GM23248 (cell line): ENCODE results near the gene MUS81. TPM values are rescaled to one million over a fixed set of nuclear protein-coding genes. Genes with fewer than 3 reads are reported as not detected.
A peak's percentile ranks its signal among the peaks of the same experiment; 100 is the strongest.
"Not testable (repeated sequence)": the region's sequence is repeated elsewhere in the genome, so short reads cannot be mapped to it uniquely, and the experiment has no call there.

Experiments used
- DNase-seq: peaks from one replicate; pipeline ENCODE4 v3.0.0-alpha.2; 2015
- H2AFZ ChIP-seq: fragments of 200-600 bp; sonication (generic); 2 replicates; pipeline ENCODE4 v1.6.1; 2016; ENCODE audit warnings: antibody characterized with exemption
- H3F3A ChIP-seq: fragments of 200-600 bp; sonication (generic); 2 replicates; pipeline ENCODE4 v1.6.1; 2016; ENCODE audit warnings: mild to moderate bottlenecking, antibody characterized with exemption, mixed run types; ENCODE audit not compliant: insufficient read depth
- H3K27ac ChIP-seq: fragments of 200-600 bp; sonication (generic); 2 replicates; pipeline ENCODE4 v1.5.1; 2016; ENCODE audit warnings: mild to moderate bottlenecking
- H3K27me3 ChIP-seq: fragments of 200-600 bp; sonication (generic); replicated peaks from 2 replicates; pipeline ENCODE4 v1.6.1; 2016; ENCODE audit warnings: mild to moderate bottlenecking; ENCODE audit not compliant: insufficient read depth
- H3K36me3 ChIP-seq: fragments of 200-600 bp; sonication (generic); 2 replicates; pipeline ENCODE4 v1.6.1; 2016; ENCODE audit warnings: low read depth, mild to moderate bottlenecking
- H3K4me1 ChIP-seq: fragments of 200-600 bp; sonication (generic); 2 replicates; pipeline ENCODE4 v1.6.1; 2016; ENCODE audit warnings: mild to moderate bottlenecking; ENCODE audit not compliant: insufficient read depth
- H3K4me2 ChIP-seq: fragments of 200-600 bp; sonication (generic); one replicate; pipeline ENCODE4 v1.6.1; 2016; ENCODE audit warnings: mild to moderate bottlenecking; ENCODE audit not compliant: unreplicated experiment
- H3K4me3 ChIP-seq: fragments of 200-600 bp; sonication (generic); 2 replicates; pipeline ENCODE4 v1.5.1; 2016; ENCODE audit warnings: mild to moderate bottlenecking
- H3K79me2 ChIP-seq: fragments of 200-600 bp; sonication (generic); 2 replicates; pipeline ENCODE4 v1.6.1; 2016; ENCODE audit warnings: mild to moderate bottlenecking; ENCODE audit not compliant: insufficient read depth
- H3K9ac ChIP-seq: fragments of 200-600 bp; sonication (generic); 2 replicates; pipeline ENCODE4 v1.6.1; 2016; ENCODE audit warnings: mild to moderate bottlenecking
- H3K9me2 ChIP-seq: fragments of 200-600 bp; sonication (generic); 2 replicates; pipeline ENCODE4 v1.6.1; 2016; ENCODE audit warnings: mixed run types, mild to moderate bottlenecking, moderate library complexity; ENCODE audit not compliant: insufficient read depth
- H3K9me3 ChIP-seq: fragments of 200-600 bp; sonication (generic); one replicate; pipeline ENCODE4 v1.6.1; 2017; ENCODE audit warnings: low read depth
- H4K20me1 ChIP-seq: fragments of 200-600 bp; sonication (generic); 2 replicates; pipeline ENCODE4 v1.6.0; 2016; ENCODE audit not compliant: insufficient read depth
- EZH2 ChIP-seq: fragments of 200-600 bp; sonication (generic); IDR thresholded peaks from 2 replicates; pipeline ENCODE4 v1.6.1; 2018; ENCODE audit warnings: antibody characterized with exemption, mild to moderate bottlenecking; ENCODE audit not compliant: insufficient read depth, poor library complexity, severe bottlenecking
- EZH2phosphoT487 ChIP-seq: fragments of 200-600 bp; sonication (generic); IDR thresholded peaks from 2 replicates; pipeline ENCODE4 v1.6.1; 2018; ENCODE audit warnings: antibody characterized with exemption, moderate library complexity, mild to moderate bottlenecking, low read depth; ENCODE audit not compliant: insufficient read depth
- WGBS, 2 experiments: methylation state at CpG; one replicate each; pipeline ENCODE4 v1.1.6; 2015 to 2017; ENCODE audit warnings: low lambda C conversion rate in 2 of 2, low coverage in 1 of 2; ENCODE audit errors: missing lambda C conversion rate in 2 of 2; 5-methylcytosine and 5-hydroxymethylcytosine counted together
- in situ Hi-C: fragments of 300-500 bp; cut with MboI; formaldehyde crosslinking; loops from 2 replicates; pipeline ENCODE4 v1.15.0; 2020
- polyA plus RNA-seq: library from polyadenylated mRNA; unstranded; fragments of >200 nt; fragmentation: Nextera tagmentation; extraction: Ambion mirVana; gene quantifications from 2 replicates; pipeline ENCODE4 v1.2.1, GENCODE V29; 2016
- total RNA-seq: library from RNA; depleted of rRNA; stranded (reverse); fragments of >200 nt; shearing (Covaris generic); gene quantifications from 2 replicates; pipeline ENCODE4 v1.2.3, GENCODE V29; 2014

Gene MUS81
- total and polyA plus RNA-seq, 2 experiments from 2014 or later: 42.0 to 56.0 TPM

- H3K4me2 ChIP-seq: peak within 1 kb of the TSS; percentile 85
- in situ Hi-C loops: loop anchor here (10.0 kb wide), 1 partner anchor 97 kb away; no protein-coding TSS in a partner anchor
- H3K9me3 ChIP-seq: no peaks in the 10 kb centered on the region
- H4K20me1 ChIP-seq: no peaks in the 10 kb centered on the region; the same call in 1 of the 2 replicates
- peaks cover 27% of the 10 kb centered on the region; the same call in 1 of the 2 replicates for H3K36me3 ChIP-seq
- H3K9ac ChIP-seq: peak within 1 kb of the TSS; percentile 99
- peak within 1 kb of the TSS; percentile 95 for H3K4me3 ChIP-seq
- H3K9me2 ChIP-seq: no peaks in the 10 kb centered on the region
- 0 to 1% methylated on average over 44 to 48 of the region's 57 CpGs for WGBS, 2 experiments
- peak; percentile 98 for DNase-seq
- H3K27me3 ChIP-seq: no peaks in the 10 kb centered on the region
- TF ChIP-seq EZH2phosphoT487 (no peak), EZH2 (no peak)
- H3K27ac ChIP-seq: peak within 1 kb of the TSS; percentile 99
- H3K79me2 ChIP-seq: peaks cover 66% of the 10 kb centered on the region
- peak within 1 kb of the TSS; percentile 76 for H2AFZ ChIP-seq
- H3F3A ChIP-seq: peaks cover 53% of the 10 kb centered on the region
- H3K4me1 ChIP-seq: peaks cover 37% of the 10 kb centered on the region
These were observed 28.1 kb downstream of the MUS81 start, which contains the start of gene FIBP for GRCh38 chr11:65888163-65888814. Gene FIBP, minus strand, starts transcription at chr11:65888471. Its CDS starts 53 bp downstream, at chr11:65888418.

DNA sequence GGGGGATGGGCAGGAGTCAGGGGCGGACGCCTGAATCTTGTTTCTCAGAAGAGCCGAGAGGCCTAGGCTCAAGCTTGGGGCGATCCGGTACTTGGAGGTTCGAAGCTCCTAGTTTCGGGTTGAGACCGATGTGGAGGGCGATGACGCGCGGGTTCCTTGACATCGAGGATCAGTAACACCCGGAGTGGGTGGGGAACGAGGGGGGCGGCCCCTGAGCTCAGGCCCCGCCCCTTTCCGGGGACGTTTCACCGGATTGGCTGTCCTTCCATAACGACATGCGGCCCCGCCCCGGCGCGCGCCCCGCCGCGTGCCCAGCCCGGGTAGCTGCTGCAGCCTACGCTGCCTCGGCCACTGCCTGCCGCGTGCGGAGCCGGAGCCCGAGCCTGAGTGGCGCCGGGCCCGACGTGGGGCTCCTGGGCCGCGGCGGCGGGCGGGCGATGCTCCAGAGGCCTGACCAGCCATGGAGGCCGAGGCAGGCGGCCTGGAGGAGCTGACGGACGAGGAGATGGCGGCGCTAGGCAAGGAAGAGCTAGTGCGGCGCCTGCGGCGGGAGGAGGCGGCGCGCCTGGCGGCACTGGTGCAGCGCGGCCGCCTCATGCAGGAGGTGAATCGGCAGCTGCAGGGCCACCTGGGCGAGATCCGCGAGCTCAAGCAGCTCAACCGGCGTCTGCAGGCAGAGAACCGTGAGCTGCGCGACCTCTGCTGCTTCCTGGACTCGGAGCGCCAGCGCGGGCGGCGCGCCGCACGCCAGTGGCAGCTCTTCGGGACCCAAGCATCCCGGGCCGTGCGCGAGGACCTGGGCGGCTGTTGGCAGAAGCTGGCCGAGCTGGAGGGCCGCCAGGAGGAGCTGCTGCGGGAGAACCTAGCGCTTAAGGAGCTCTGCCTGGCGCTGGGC lies 30.3 kb downstream of the MUS81 start, which contains the start of gene CCDC85B:
Gene CCDC85B (plus strand): TSS at position 350 of the 895 bp plus-strand sequence. CDS start 111 bp downstream, at position 461.
- H3K4me3 ChIP-seq: peak within 1 kb of the TSS; percentile 95
- no peaks in the 10 kb centered on the region for H3K9me3 ChIP-seq
- peak within 1 kb of the TSS; percentile 99 for H3K9ac ChIP-seq
- 1 to 2% methylated on average over 78 to 87 of the region's 94 CpGs for WGBS, 2 experiments
- no peak within 1 kb of the TSS for H2AFZ ChIP-seq
- H3K27me3 ChIP-seq: no peaks in the 10 kb centered on the region
- H3K36me3 ChIP-seq: peaks cover 18% of the 10 kb centered on the region; the same call in 1 of the 2 replicates
- no peaks in the 10 kb centered on the region for H3K9me2 ChIP-seq
- no peak for TF ChIP-seq EZH2phosphoT487
- TF ChIP-seq EZH2: no peak
- H3K27ac ChIP-seq: peak within 1 kb of the TSS; percentile 99
- H3K79me2 ChIP-seq: peaks cover 68% of the 10 kb centered on the region
- H3F3A ChIP-seq: peaks cover 74% of the 10 kb centered on the region
- H3K4me1 ChIP-seq: peaks cover 54% of the 10 kb centered on the region
- H4K20me1 ChIP-seq: no peaks in the 10 kb centered on the region; the same call in 1 of the 2 replicates
- H3K4me2 ChIP-seq: peak within 1 kb of the TSS; percentile 93
- peak; percentile 98 for DNase-seq
- in situ Hi-C loops: no loop called here

DNA sequence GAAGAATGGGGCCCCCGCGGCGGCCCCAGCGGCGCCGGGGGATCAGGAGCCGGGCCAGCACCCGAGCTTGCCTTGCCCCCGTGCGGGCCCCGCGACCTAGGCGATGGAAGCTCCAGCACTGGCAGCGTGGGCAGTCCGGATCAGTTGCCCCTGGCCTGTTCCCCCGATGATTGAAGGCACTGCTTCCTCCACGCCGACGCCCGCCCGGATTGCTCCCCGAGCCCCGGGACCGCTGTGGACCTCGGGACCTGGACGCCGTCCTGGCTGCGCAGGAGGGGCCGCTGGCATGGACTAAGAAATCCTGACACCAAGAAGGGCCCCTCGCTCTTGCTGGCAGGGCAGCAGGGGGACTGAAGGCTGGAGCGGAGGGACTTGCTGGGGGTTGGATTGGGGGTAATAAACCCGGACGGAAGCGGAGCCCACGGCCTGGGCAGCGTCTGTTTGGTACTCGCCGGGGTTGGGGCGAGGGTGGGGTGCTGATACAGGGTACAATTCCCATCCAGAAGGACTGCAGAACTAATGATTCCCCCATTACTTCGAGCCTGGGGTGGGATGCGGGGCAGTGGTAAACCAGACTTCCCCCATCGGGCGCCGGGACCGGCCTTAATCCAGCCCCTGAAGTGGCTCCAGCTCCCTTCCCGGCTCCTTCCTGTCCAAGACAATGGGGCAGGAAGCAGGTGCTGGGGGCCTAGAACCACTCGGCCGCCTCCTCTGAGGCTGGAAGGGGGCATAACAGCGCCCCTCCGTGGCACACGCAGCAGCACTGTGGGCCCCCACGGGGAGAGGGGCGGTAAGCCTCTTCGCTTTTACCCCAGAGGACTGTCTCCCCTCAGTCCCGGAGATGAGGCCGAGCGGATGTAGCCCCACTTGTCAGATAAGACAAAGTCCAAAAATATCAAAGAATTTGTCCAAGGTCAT lies 31.2 kb downstream of the MUS81 start:
- Histone ChIP-seq H3F3A (peaks cover 75% of the 10 kb centered on the region), H3K27ac (peak overlapping the region; percentile 99), H3K9me2 (no peaks in the 10 kb centered on the region), H3K9ac (peak overlapping the region; percentile 99), H4K20me1 (peaks cover 2% of the 10 kb centered on the region), H3K4me3 (peak overlapping the region; percentile 95), H3K79me2 (peaks cover 68% of the 10 kb centered on the region), H3K4me1 (peaks cover 59% of the 10 kb centered on the region), H2AFZ (no peak overlapping the region), H3K27me3 (no peaks in the 10 kb centered on the region), H3K36me3 (peaks cover 27% of the 10 kb centered on the region; the same call in 1 of the 2 replicates), H3K4me2 (peak overlapping the region; percentile 93), H3K9me3 (no peaks in the 10 kb centered on the region)
- no peak for TF ChIP-seq EZH2
- no peak for TF ChIP-seq EZH2phosphoT487
- in situ Hi-C loops: no loop called here
- WGBS, 2 experiments: 5% methylated on average over 52 to 54 of the region's 57 CpGs
- DNase-seq: peak; percentile 64

DNA sequence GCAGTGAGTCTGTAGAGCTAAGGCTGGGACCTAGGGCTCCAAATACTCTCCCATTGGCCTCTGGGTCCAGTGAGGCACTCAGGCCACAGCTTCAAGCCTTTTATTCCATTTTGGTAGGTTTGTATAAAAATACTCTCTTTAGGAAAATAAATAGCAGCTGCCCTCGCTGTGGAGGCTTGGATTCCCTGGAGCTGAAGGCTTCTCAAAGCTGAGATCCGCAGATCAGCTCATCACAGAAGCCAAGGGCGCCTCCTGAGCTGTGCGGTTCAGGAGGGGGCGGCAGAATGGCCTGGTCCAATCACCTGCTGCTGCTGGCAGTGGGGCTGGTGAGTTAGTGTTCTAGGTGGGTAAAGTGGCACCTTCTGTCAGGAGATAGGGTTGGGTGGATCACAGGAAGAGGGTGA lies 31.9 kb downstream of the MUS81 start:
- H2AFZ ChIP-seq, H3K27me3 ChIP-seq, H3K9me3 ChIP-seq, in situ Hi-C loops, H3K9me2 ChIP-seq, H4K20me1 ChIP-seq: not testable (repeated sequence)
- H3K9ac ChIP-seq: peak overlapping the region; percentile 99
- WGBS, 2 experiments: 66 to 67% methylated on average over 5 of the region's 5 CpGs
- H3K27ac ChIP-seq: peak overlapping the region; percentile 99
- peak overlapping the region; percentile 95 for H3K4me3 ChIP-seq
- H3K4me2 ChIP-seq: peak overlapping the region; percentile 93
- peaks cover 32% of the 10 kb centered on the region; the same call in 1 of the 2 replicates for H3K36me3 ChIP-seq
- peaks cover 75% of the 10 kb centered on the region for H3F3A ChIP-seq
- DNase-seq: peak; percentile 48
- H3K79me2 ChIP-seq: peaks cover 68% of the 10 kb centered on the region
- peaks cover 62% of the 10 kb centered on the region for H3K4me1 ChIP-seq
